Thyroid gland (tissue), 4 donors: Measurements from ENCODE around the gene BCL3.

ENCODE experiments used
- CTCF ChIP-seq, 6 experiments: fragments of 200-600 bp in 3 of 6; fragments of 450-650 bp in 3 of 6; sonication (generic) in 3 of 6; IDR thresholded peaks; one replicate each; pipeline ENCODE4 v1.5.1; 2016 to 2019; ENCODE audit warnings: antibody characterized with exemption in 6 of 6, mild to moderate bottlenecking in 2 of 6, inconsistent platforms in 1 of 6, moderate library complexity in 1 of 6
- POLR2A ChIP-seq, 2 donors: fragments of 450-650 bp; IDR thresholded peaks; one replicate each; pipeline ENCODE4 v1.6.1; 2017; ENCODE audit warnings: antibody characterized with exemption in 2 of 2, mild to moderate bottlenecking in 2 of 2, moderate library complexity in 1 of 2

GRCh38 chr19:44765033-44765948 lies 16.8 kb downstream of the BCL3 start:
- TF ChIP-seq CTCF (IDR thresholded peaks at IDR 0.05): no peak
- TF ChIP-seq POLR2A (IDR thresholded peaks at IDR 0.05): no peak
